C4-2B (cell line): ENCODE measurements around the gene HEATR1.

Experiments
- CTCF ChIP-seq: fragments of 450-650 bp; conservative IDR thresholded peaks from 2 replicates; pipeline ENCODE4 v1.5.1; 2017; ENCODE audit warnings: mild to moderate bottlenecking
- ZFX ChIP-seq: fragments of 450-650 bp; IDR thresholded peaks from 2 replicates; pipeline ENCODE4 v1.6.1; 2017

- no peak for TF ChIP-seq ZFX
- TF ChIP-seq CTCF: no peak
These were observed 840 bp upstream of the HEATR1 start for GRCh38 chr1:236604905-236605806.
